ENCODE measurements around the gene PKP3.

GRCh38 chr11:350723-351255, 43.2 kb upstream of the PKP3 start:
- TF ChIP-seq CTCF (IDR thresholded peaks at IDR 0.05) (no peak), POLR2A (IDR thresholded peaks at IDR 0.05) (no peak), POLR2AphosphoS5 (IDR thresholded peaks at IDR 0.05) (no peak), EP300 (IDR thresholded peaks at IDR 0.05) (no peak)

Data from stomach (tissue), 4 donors.